Erythroblast (primary cell): ENCODE results near the gene PTPRN2.

Experiments used
- GATA1 ChIP-seq: IDR thresholded peaks from 2 replicates; pipeline ENCODE4 v1.6.1; 2011; ENCODE audit warnings: low read depth, mild to moderate bottlenecking, control low read depth, low read length, moderate library complexity
- POLR2A ChIP-seq: IDR thresholded peaks from 2 replicates; pipeline ENCODE4 v1.6.1; 2011; ENCODE audit warnings: mild to moderate bottlenecking, low read length

DNA sequence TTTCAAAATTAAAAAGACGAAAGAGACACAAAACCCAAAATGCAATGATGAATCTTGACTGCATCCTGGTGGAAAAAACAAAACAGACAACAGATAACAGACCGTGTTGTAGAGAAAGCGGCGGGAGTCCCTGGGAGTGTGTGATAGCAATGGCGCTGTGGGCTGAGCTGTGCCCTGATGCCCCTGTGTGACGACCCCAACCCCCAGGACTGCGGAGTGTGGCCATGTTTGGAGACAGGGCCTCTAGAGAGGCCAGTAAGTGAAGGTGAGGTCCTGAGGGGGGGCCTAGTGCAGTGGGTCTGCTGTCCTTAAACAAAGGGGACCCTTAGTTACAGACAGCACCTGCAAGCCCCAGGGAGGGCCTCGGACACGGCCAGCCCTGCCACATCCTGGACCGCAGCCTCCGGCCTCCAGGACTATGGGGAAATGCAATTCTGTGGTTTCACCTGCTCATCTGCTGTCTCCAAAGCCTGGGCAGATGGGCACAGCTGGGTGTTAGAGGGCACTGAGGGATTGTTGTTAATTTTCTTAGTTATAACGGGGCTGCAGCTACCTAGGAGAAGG is 973.1 kb downstream of the PTPRN2 start:
- TF ChIP-seq POLR2A (no peak), GATA1 (no peak)
